HEK293 (cell line): Measurements from ENCODE around the gene DNAJB8.

Experiments
- CTCF ChIA-PET: fragments of 350-600 bp; formaldehyde crosslinking; extraction: SDS; loops from one replicate; lab custom pipeline; 2021; ENCODE audit warnings: antibody characterized with exemption; lab: Yijun Ruan, JAX
- POLR2A ChIA-PET: fragments of 300-600 bp; formaldehyde crosslinking; extraction: SDS; loops from one replicate; lab custom pipeline; 2020; ENCODE audit warnings: antibody characterized with exemption, inconsistent platforms; lab: Yijun Ruan, JAX
- H3K27ac ChIP-seq: fragments of 200-500 bp; sonication (Bioruptor generic); 2 replicates; pipeline ENCODE4 v1.5.1; 2014; ENCODE audit warnings: low read depth, low read length, control low read depth, inconsistent platforms; ENCODE audit errors: extremely low read depth
- H3K36me3 ChIP-seq, 2 experiments: fragments of 200-500 bp in 1 of 2; sonication (Bioruptor generic) in 1 of 2; 1 replicate in 1 of 2; 2 replicates in 1 of 2; pipeline ENCODE4 v1.5.1; 2014 to 2017; ENCODE audit warnings: inconsistent platforms in 2 of 2, low read length in 2 of 2; ENCODE audit not compliant: control insufficient read depth in 2 of 2, insufficient read depth in 1 of 2
- H3K4me1 ChIP-seq: fragments of 200-500 bp; sonication (Bioruptor generic); 2 replicates; pipeline ENCODE4 v1.5.1; 2014; ENCODE audit warnings: mild to moderate bottlenecking, low read length, inconsistent platforms; ENCODE audit not compliant: control insufficient read depth, insufficient read depth
- H3K4me3 ChIP-seq: 2 replicates; pipeline ENCODE4 v1.5.1; 2011; ENCODE audit warnings: low read depth, mild to moderate bottlenecking, control low read depth, low read length, moderate library complexity
- H3K9me3 ChIP-seq: fragments of 200-500 bp; sonication (Bioruptor generic); 2 replicates; pipeline ENCODE4 v1.5.1; 2014; ENCODE audit warnings: low read depth, low read length, inconsistent platforms; ENCODE audit not compliant: control insufficient read depth, insufficient read depth
- CTCF ChIP-seq: fragments of 450-650 bp; formaldehyde crosslinking; IDR thresholded peaks from 2 replicates; pipeline ENCODE4 v1.5.1; 2016; ENCODE audit warnings: missing biosample characterization, missing genetic modification characterization
- HIC1 ChIP-seq: fragments of 450-650 bp; formaldehyde crosslinking; IDR thresholded peaks from 2 replicates; pipeline ENCODE4 v1.5.1; 2016; ENCODE audit warnings: missing biosample characterization, missing genetic modification characterization
- KLF9 ChIP-seq: fragments of 450-650 bp; formaldehyde crosslinking; IDR thresholded peaks from 2 replicates; pipeline ENCODE4 v1.5.1; 2016; ENCODE audit warnings: missing biosample characterization, missing genetic modification characterization, low read depth
- PRDM10 ChIP-seq: fragments of 450-650 bp; formaldehyde crosslinking; IDR thresholded peaks from 2 replicates; pipeline ENCODE4 v1.5.1; 2016; ENCODE audit warnings: missing biosample characterization, missing genetic modification characterization
- PRDM4 ChIP-seq: fragments of 450-650 bp; formaldehyde crosslinking; IDR thresholded peaks from 2 replicates; pipeline ENCODE4 v1.5.1; 2017; ENCODE audit warnings: missing biosample characterization, missing genetic modification characterization
- SCRT1 ChIP-seq: fragments of 450-650 bp; formaldehyde crosslinking; IDR thresholded peaks from 2 replicates; pipeline ENCODE4 v1.5.1; 2016; ENCODE audit warnings: missing biosample characterization, missing genetic modification characterization, borderline replicate concordance
- SCRT2 ChIP-seq: fragments of 450-650 bp; formaldehyde crosslinking; IDR thresholded peaks from 2 replicates; pipeline ENCODE4 v1.5.1; 2016; ENCODE audit warnings: missing biosample characterization, missing genetic modification characterization
- ZBTB49 ChIP-seq: fragments of 450-650 bp; formaldehyde crosslinking; IDR thresholded peaks from 2 replicates; pipeline ENCODE4 v1.5.1; 2016; ENCODE audit warnings: missing biosample characterization, missing genetic modification characterization, low read depth
- ZNF155 ChIP-seq: fragments of 450-650 bp; formaldehyde crosslinking; IDR thresholded peaks from 2 replicates; pipeline ENCODE4 v1.5.1; 2016; ENCODE audit warnings: missing biosample characterization, missing genetic modification characterization
- ZNF571 ChIP-seq: fragments of 450-650 bp; formaldehyde crosslinking; IDR thresholded peaks from 2 replicates; pipeline ENCODE4 v1.5.0; 2017; ENCODE audit warnings: missing biosample characterization, missing genetic modification characterization
- ZNF677 ChIP-seq: fragments of 450-650 bp; IDR thresholded peaks from 2 replicates; pipeline ENCODE4 v1.5.0; 2018; ENCODE audit warnings: missing biosample characterization, mild to moderate bottlenecking, missing genetic modification characterization, moderate library complexity
- ZXDB ChIP-seq: fragments of 450-650 bp; formaldehyde crosslinking; IDR thresholded peaks from 2 replicates; pipeline ENCODE4 v1.5.1; 2016; ENCODE audit warnings: missing biosample characterization, missing genetic modification characterization

DNAJB8 gene

GRCh38 chr3:128415200-128415772, 51.4 kb downstream of the DNAJB8 start (continued):
- TF ChIP-seq HIC1 (tag by site-specific recombination) (peak; percentile 54), ZNF155 (no peak), ZNF571 (no peak), ZXDB (tag by site-specific recombination) (no peak), KLF9 (0 out of 2 replicates have a peak, but pooled peaks have one; percentile 14), CTCF (tag by site-specific recombination) (no peak)

- no peaks in the 10 kb centered on the region for H3K4me1 ChIP-seq
- no peaks in the 10 kb centered on the region for H3K36me3 ChIP-seq
- TF ChIP-seq SCRT2 (tag by site-specific recombination) = peak; percentile 26; the same call in 1 of the 2 replicates
- TF ChIP-seq ZNF677 (tag by site-specific recombination) = no peak
- no peak for TF ChIP-seq SCRT1
- no peak for TF ChIP-seq ZBTB49 (tag by site-specific recombination)
- H3K9me3 ChIP-seq = no peaks in the 10 kb centered on the region
- H3K4me3 ChIP-seq = no peak overlapping the region
- ChIA-PET CTCF (no interaction called here), POLR2A (no interaction called here)
- no peak overlapping the region for H3K27ac ChIP-seq
Measured at GRCh38 chr3:128413413-128414205, 53.1 kb downstream of the DNAJB8 start.

GRCh38 chr3:128413003-128413370, 53.7 kb downstream of the DNAJB8 start:
- POLR2A ChIA-PET = no interaction called here
- no peaks in the 10 kb centered on the region for H3K9me3 ChIP-seq
- TF ChIP-seq PRDM10 (no peak), PRDM4 (tag by site-specific recombination) (peak; percentile 48; the same call in 1 of the 2 replicates)
- TF ChIP-seq, all 188 proteins: peak for 1
- no peak overlapping the region for H3K27ac ChIP-seq
- no peaks in the 10 kb centered on the region for H3K4me1 ChIP-seq
- H3K36me3 ChIP-seq = no peaks in the 10 kb centered on the region
- no peak overlapping the region for H3K4me3 ChIP-seq
- CTCF ChIA-PET = no interaction called here
